ENCODE data around the gene PDE3A. TPM values are rescaled to one million over a fixed set of nuclear protein-coding genes. Genes with fewer than 3 reads are reported as not detected.

Gene PDE3A
- total RNA-seq, 2 experiments from 2014 or later = not detected

- no peaks in the 10 kb centered on the region for H4K20me1 ChIP-seq (ENCODE audit: insufficient read depth, low read length)
- H3K4me2 ChIP-seq (ENCODE audit: low read length) = no peak within 1 kb of the TSS
- BruUV-seq (replicated peaks) = no TSS peak
- POLR2A ChIA-PET = no interaction called here
- CTCF ChIA-PET (ENCODE audit: unreplicated experiment) = no interaction called here
- TF ChIP-seq CTCF (conservative IDR thresholded peaks at IDR 0.05; ENCODE audit: low read length) (no peak), EZH2phosphoT487 (IDR thresholded peaks at IDR 0.05; ENCODE audit: borderline replicate concordance, low read depth, low read length) (no peak)
- no peaks in the 10 kb centered on the region for H3K4me1 ChIP-seq (ENCODE audit: insufficient read depth, low read length, poor library complexity, severe bottlenecking)
- no peaks in the 10 kb centered on the region for H3K79me2 ChIP-seq (ENCODE audit: insufficient read depth, low read depth, low read length)
- H2AFZ ChIP-seq (ENCODE audit: low read length) = no peak within 1 kb of the TSS
- H3K4me3 ChIP-seq (ENCODE audit: low read depth, low read length, poor library complexity, severe bottlenecking) = no peak within 1 kb of the TSS
- no peak for DNase-seq (ENCODE audit: low spot score)
- H3K36me3 ChIP-seq (ENCODE audit: insufficient read depth, low read length) = no peaks in the 10 kb centered on the region
- H3K27ac ChIP-seq (ENCODE audit: low read depth, low read length, poor library complexity, severe bottlenecking) = no peak within 1 kb of the TSS
- intact Hi-C loops (cut with micrococcal nuclease; ENCODE audit: unreplicated experiment) = no loop called here
- H3K9me2 ChIP-seq (ENCODE audit: insufficient read depth, low read length) = no peaks in the 10 kb centered on the region
- H3K9me3 ChIP-seq (ENCODE audit: low read length) = no peaks in the 10 kb centered on the region
These were observed 326.9 kb downstream of the PDE3A start, which contains the start of gene SLCO1C1 for GRCh38 chr12:20695232-20695631. SLCO1C1 (plus strand) TSS chr12:20695332; CDS start chr12:20699577, 4,245 bp downstream.

GRCh38 chr12:20696181-20696905 lies 328.0 kb downstream of the PDE3A start:
- no peaks in the 10 kb centered on the region for H3K4me1 ChIP-seq (ENCODE audit: insufficient read depth, low read length, poor library complexity, severe bottlenecking)
- H3K79me2 ChIP-seq (ENCODE audit: insufficient read depth, low read depth, low read length) = no peaks in the 10 kb centered on the region
- no peak overlapping the region for H2AFZ ChIP-seq (ENCODE audit: low read length)
- ChIA-PET CTCF (ENCODE audit: unreplicated experiment) (no interaction called here), POLR2A (no interaction called here)
- H3K36me3 ChIP-seq (ENCODE audit: insufficient read depth, low read length) = no peaks in the 10 kb centered on the region
- no peak overlapping the region for H3K27ac ChIP-seq (ENCODE audit: low read depth, low read length, poor library complexity, severe bottlenecking)
- H3K4me2 ChIP-seq (ENCODE audit: low read length) = no peak overlapping the region
- no peaks in the 10 kb centered on the region for H4K20me1 ChIP-seq (ENCODE audit: insufficient read depth, low read length)
- H3K4me3 ChIP-seq (ENCODE audit: low read depth, low read length, poor library complexity, severe bottlenecking) = no peak overlapping the region
- no peaks in the 10 kb centered on the region for H3K9me3 ChIP-seq (ENCODE audit: low read length)
- intact Hi-C loops (cut with micrococcal nuclease; ENCODE audit: unreplicated experiment) = no loop called here
- DNase-seq (ENCODE audit: low spot score) = no peak
- no TSS peak for BruUV-seq (replicated peaks)
- no peaks in the 10 kb centered on the region for H3K9me2 ChIP-seq (ENCODE audit: insufficient read depth, low read length)
- TF ChIP-seq EZH2phosphoT487 (IDR thresholded peaks at IDR 0.05; ENCODE audit: borderline replicate concordance, low read depth, low read length) (no peak), CTCF (conservative IDR thresholded peaks at IDR 0.05; ENCODE audit: low read length) (no peak)

- TF ChIP-seq CTCF (conservative IDR thresholded peaks at IDR 0.05; ENCODE audit: low read length) (no peak), EZH2phosphoT487 (IDR thresholded peaks at IDR 0.05; ENCODE audit: borderline replicate concordance, low read depth, low read length) (no peak)
- no peaks in the 10 kb centered on the region for H3K9me2 ChIP-seq (ENCODE audit: insufficient read depth, low read length)
- no peaks in the 10 kb centered on the region for H4K20me1 ChIP-seq (ENCODE audit: insufficient read depth, low read length)
- H3K4me1 ChIP-seq (ENCODE audit: insufficient read depth, low read length, poor library complexity, severe bottlenecking) = no peaks in the 10 kb centered on the region
- no peak overlapping the region for H3K4me3 ChIP-seq (ENCODE audit: low read depth, low read length, poor library complexity, severe bottlenecking)
- H3K9me3 ChIP-seq (ENCODE audit: low read length) = no peaks in the 10 kb centered on the region
- no peak for DNase-seq (ENCODE audit: low spot score)
- H3K27ac ChIP-seq (ENCODE audit: low read depth, low read length, poor library complexity, severe bottlenecking) = no peak overlapping the region
- ChIA-PET CTCF (ENCODE audit: unreplicated experiment) (no interaction called here), POLR2A (no interaction called here)
- H3K4me2 ChIP-seq (ENCODE audit: low read length) = no peak overlapping the region
- H3K36me3 ChIP-seq (ENCODE audit: insufficient read depth, low read length) = no peaks in the 10 kb centered on the region
- no peaks in the 10 kb centered on the region for H3K79me2 ChIP-seq (ENCODE audit: insufficient read depth, low read depth, low read length)
- H2AFZ ChIP-seq (ENCODE audit: low read length) = no peak overlapping the region
- BruUV-seq (replicated peaks) = no TSS peak
- intact Hi-C loops (cut with micrococcal nuclease; ENCODE audit: unreplicated experiment) = no loop called here
These were observed 332.8 kb downstream of the PDE3A start for GRCh38 chr12:20701106-20701505.
